PC-9 (cell line): Measurements from ENCODE around the gene GAGE12D. TPM values are rescaled to one million over a fixed set of nuclear protein-coding genes. Genes with fewer than 3 reads are reported as not detected.
"Not testable (repeated sequence)": the region's sequence is repeated elsewhere in the genome, so short reads cannot be mapped to it uniquely, and the experiment has no call there.

Experiments
- BruUV-seq: library from RNA; stranded (reverse); fragments of 400-500 nt; replicated peaks from 2 replicates; lab custom pipeline; 2021; lab: Mats Ljungman, UMichigan
- CTCF ChIA-PET: fragments of 300-600 bp; sonication (Branson Sonifier 250); formaldehyde crosslinking; loops from one replicate; lab custom pipeline; 2022; ENCODE audit warnings: antibody characterized with exemption; lab: Charles Lee
- POLR2A ChIA-PET: fragments of 300-600 bp; sonication (Branson Sonifier 250); formaldehyde crosslinking; loops from one replicate; lab custom pipeline; 2022; ENCODE audit warnings: antibody characterized with exemption; ENCODE audit not compliant: unreplicated experiment; lab: Charles Lee
- DNase-seq, 2 experiments: peaks; one replicate each; pipeline versions ENCODE4 v3.0.0 to v3.0.0-alpha.2; 2015 to 2022; ENCODE audit warnings: mixed read lengths in 1 of 2
- H2AFZ ChIP-seq: fragments of 200-600 bp; sonication (generic); 2 replicates; pipeline ENCODE4 v1.8.1; 2017; ENCODE audit warnings: antibody characterized with exemption
- H3F3A ChIP-seq: fragments of 200-600 bp; sonication (generic); 2 replicates; pipeline ENCODE4 v1.8.1; 2017; ENCODE audit warnings: antibody characterized with exemption, mild to moderate bottlenecking, low read depth; ENCODE audit not compliant: insufficient read depth
- H3K27ac ChIP-seq: fragments of 200-600 bp; sonication (generic); 2 replicates; pipeline ENCODE4 v1.6.1; 2016; ENCODE audit warnings: mixed run types
- H3K27me3 ChIP-seq: fragments of 200-600 bp; sonication (generic); 2 replicates; pipeline ENCODE4 v1.6.1; 2016; ENCODE audit warnings: low read depth, mixed run types; ENCODE audit not compliant: insufficient read depth
- H3K36me3 ChIP-seq: fragments of 200-600 bp; sonication (generic); 2 replicates; pipeline ENCODE4 v1.6.1; 2016; ENCODE audit warnings: low read depth, mixed run types
- H3K4me1 ChIP-seq: fragments of 200-600 bp; sonication (generic); replicated peaks from 2 replicates; pipeline ENCODE4 v1.6.1; 2016; ENCODE audit warnings: mixed run types; ENCODE audit not compliant: insufficient read depth
- H3K4me2 ChIP-seq: fragments of 200-600 bp; sonication (generic); 2 replicates; pipeline ENCODE4 v1.6.1; 2017; ENCODE audit warnings: mixed run types
- H3K4me3 ChIP-seq: fragments of 200-600 bp; sonication (generic); 2 replicates; pipeline ENCODE4 v1.6.1; 2016; ENCODE audit warnings: mixed run types
- H3K79me2 ChIP-seq: fragments of 200-600 bp; sonication (generic); 2 replicates; pipeline ENCODE4 v1.6.1; 2017; ENCODE audit warnings: low read depth, mixed run types
- H3K9me2 ChIP-seq: fragments of 200-600 bp; sonication (generic); 2 replicates; pipeline ENCODE4 v1.8.1; 2017; ENCODE audit warnings: mild to moderate bottlenecking; ENCODE audit not compliant: insufficient read depth
- H3K9me3 ChIP-seq: fragments of 200-600 bp; sonication (generic); 2 replicates; pipeline ENCODE4 v1.8.1; 2016; ENCODE audit warnings: low read depth; ENCODE audit not compliant: insufficient read depth
- H4K20me1 ChIP-seq: fragments of 200-600 bp; sonication (generic); 2 replicates; pipeline ENCODE4 v1.8.1; 2017; ENCODE audit not compliant: insufficient read depth
- intact Hi-C: fragments of 100-400 bp; cut with micrococcal nuclease; formaldehyde crosslinking; loops from one replicate; pipeline ENCODE4 v1.10.0; 2022; ENCODE audit not compliant: unreplicated experiment
- total RNA-seq: library from RNA; stranded (reverse); gene quantifications from 2 replicates; pipeline ENCODE4 v1.2.3, GENCODE V29; 2021

Gene GAGE12D
- total RNA-seq, 1 experiment from 2014 or later = not detected

DNA sequence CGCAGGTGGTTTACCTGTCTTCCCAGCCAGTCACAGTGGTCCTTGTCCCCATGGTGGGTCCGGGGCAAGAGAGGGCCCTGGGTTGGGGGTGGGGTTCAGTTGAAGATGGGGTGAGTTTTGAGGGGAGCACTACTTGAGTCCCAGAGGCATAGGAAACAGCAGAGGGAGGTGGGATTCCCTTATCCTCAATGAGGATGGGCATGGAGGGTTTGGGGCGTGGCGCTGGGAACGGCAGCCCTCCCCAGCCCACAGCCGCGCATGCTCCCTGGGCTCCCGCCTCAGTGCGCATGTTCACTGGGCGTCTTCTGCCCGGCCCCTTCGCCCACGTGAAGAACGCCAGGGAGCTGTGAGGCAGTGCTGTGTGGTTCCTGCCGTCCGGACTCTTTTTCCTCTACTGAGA, 38.1 kb downstream of the GAGE12D start, which contains the start of gene GAGE12H:
Gene GAGE12H, plus strand, starts transcription at position 301 of the 400 bp plus-strand sequence. CDS start 1,155 bp downstream, outside the sequence.
- H4K20me1 ChIP-seq, H3K27ac ChIP-seq, H3F3A ChIP-seq, BruUV-seq, POLR2A ChIA-PET, H3K9me2 ChIP-seq, H3K4me3 ChIP-seq, intact Hi-C loops, H3K27me3 ChIP-seq, H3K4me1 ChIP-seq, H3K4me2 ChIP-seq, CTCF ChIA-PET, H2AFZ ChIP-seq, H3K79me2 ChIP-seq, H3K36me3 ChIP-seq, H3K9me3 ChIP-seq, DNase-seq: not testable (repeated sequence)

GRCh38 chrX:49589196-49589595, 47.7 kb downstream of the GAGE12D start, which contains the start of gene GAGE2A:
TSS of gene GAGE2A (plus strand) at chrX:49589496. CDS start at chrX:49590651, 1,155 bp downstream.
- H3K27ac ChIP-seq, H3K4me1 ChIP-seq, H3K79me2 ChIP-seq, H4K20me1 ChIP-seq, DNase-seq, H3K4me2 ChIP-seq, H3F3A ChIP-seq, H3K9me2 ChIP-seq, H3K36me3 ChIP-seq, H3K4me3 ChIP-seq, intact Hi-C loops, H2AFZ ChIP-seq, POLR2A ChIA-PET, BruUV-seq, H3K27me3 ChIP-seq, CTCF ChIA-PET, H3K9me3 ChIP-seq: not testable (repeated sequence)

GRCh38 chrX:49589769-49590478, 48.4 kb downstream of the GAGE12D start:
- CTCF ChIA-PET, H3K9me2 ChIP-seq, H3K27ac ChIP-seq, H3K4me3 ChIP-seq, H3K27me3 ChIP-seq, BruUV-seq, intact Hi-C loops, H3K4me2 ChIP-seq, H3K79me2 ChIP-seq, H2AFZ ChIP-seq, H3K36me3 ChIP-seq, POLR2A ChIA-PET, H3F3A ChIP-seq, H3K9me3 ChIP-seq, DNase-seq, H4K20me1 ChIP-seq, H3K4me1 ChIP-seq: not testable (repeated sequence)

- DNase-seq, H2AFZ ChIP-seq, CTCF ChIA-PET, H3K9me2 ChIP-seq, H3F3A ChIP-seq, H3K4me1 ChIP-seq, POLR2A ChIA-PET, H3K36me3 ChIP-seq, H3K27ac ChIP-seq, H4K20me1 ChIP-seq, H3K4me2 ChIP-seq, intact Hi-C loops, H3K27me3 ChIP-seq, H3K79me2 ChIP-seq, H3K4me3 ChIP-seq, BruUV-seq, H3K9me3 ChIP-seq: not testable (repeated sequence)
Measured at GRCh38 chrX:49590488-49590887, 49.0 kb downstream of the GAGE12D start.

Other genes starting within 250 kb of the GAGE12D start
- not detected in 2 replicates for gene GAGE10, start 238.1 kb upstream of the GAGE12D start, total RNA-seq
- not detected in 2 replicates for gene GAGE12J, start 219.7 kb upstream of the GAGE12D start, total RNA-seq
- gene GAGE13, start 210.2 kb upstream of the GAGE12D start, total RNA-seq = not detected in 2 replicates
- not detected in 2 replicates for gene GAGE12C, start 9.6 kb upstream of the GAGE12D start, total RNA-seq
- not detected in 2 replicates for gene GAGE12E, start 9.6 kb downstream of the GAGE12D start, total RNA-seq
- gene GAGE12F, start 19.1 kb downstream of the GAGE12D start, total RNA-seq = not detected in 2 replicates
- not detected in 2 replicates for gene GAGE12G, start 28.7 kb downstream of the GAGE12D start, total RNA-seq
- not detected in 2 replicates for gene GAGE12H, start 38.2 kb downstream of the GAGE12D start, total RNA-seq
- not detected in 2 replicates for gene GAGE2A, start 47.8 kb downstream of the GAGE12D start, total RNA-seq
- not detected in 2 replicates for gene GAGE1, start 57.3 kb downstream of the GAGE12D start, total RNA-seq
- gene PAGE1, start 154.3 kb downstream of the GAGE12D start, total RNA-seq = not detected in 2 replicates